ENCODE results near the gene FAM78B.

The FAM78B gene

DNA sequence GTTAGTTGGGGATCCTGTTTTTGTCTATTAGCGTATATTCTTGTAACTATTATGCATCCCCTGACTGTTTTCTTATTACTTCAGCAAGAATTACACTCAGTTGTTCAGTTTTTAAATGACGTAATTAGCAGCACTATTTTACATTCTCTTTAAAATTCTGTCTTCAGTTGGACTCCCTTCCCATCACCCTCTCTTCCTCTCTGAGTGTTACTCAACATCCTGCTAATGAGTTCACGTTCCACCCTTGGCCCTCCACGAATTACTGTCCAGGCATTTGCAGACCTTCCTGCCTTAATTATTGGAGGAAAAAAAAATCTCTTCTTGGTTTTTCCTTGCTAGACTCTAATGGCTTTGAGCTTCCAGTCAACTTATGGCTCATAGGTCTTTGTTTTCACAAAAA is 23.6 kb upstream of the FAM78B start:
- H3K4me3 ChIP-seq (ENCODE audit: low read depth, low read length): no peak overlapping the region
- DNase-seq (ENCODE audit: low read depth, low spot score): no peak
- in situ Hi-C loops (cut with HindIII; ENCODE audit: low sequenced_read_pairs): no loop called here
- no peak for TF ChIP-seq CTCF (IDR thresholded peaks at IDR 0.05; ENCODE audit: low read depth, low read length)

DNA sequence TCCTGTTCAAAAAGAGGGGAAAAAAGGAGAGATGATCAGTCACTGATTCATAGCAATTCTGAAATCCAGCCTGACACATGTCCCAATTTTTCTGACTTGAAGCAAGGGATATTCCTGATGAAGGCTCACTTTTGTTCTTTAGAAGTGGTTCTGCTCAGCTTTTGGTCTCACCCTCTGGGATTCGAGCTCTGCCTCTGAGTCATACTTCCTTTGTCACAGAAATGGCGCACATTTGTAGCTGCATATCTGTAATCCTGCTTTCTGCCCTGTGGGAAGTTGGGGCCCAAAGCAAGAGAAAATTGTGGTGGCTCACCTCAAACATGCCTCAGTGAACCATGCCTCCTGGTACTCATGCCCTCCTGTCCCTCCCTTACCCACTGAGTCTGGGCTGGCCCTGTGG is 22.3 kb upstream of the FAM78B start:
- in situ Hi-C loops (cut with HindIII; ENCODE audit: low sequenced_read_pairs): no loop called here
- DNase-seq (ENCODE audit: low read depth, low spot score): peak; percentile 6
- H3K4me3 ChIP-seq (ENCODE audit: low read depth, low read length): no peak overlapping the region
- no peak for TF ChIP-seq CTCF (IDR thresholded peaks at IDR 0.05; ENCODE audit: low read depth, low read length)

- TF ChIP-seq CTCF (IDR thresholded peaks at IDR 0.05; ENCODE audit: low read depth, low read length): no peak
- in situ Hi-C loops (cut with HindIII; ENCODE audit: low sequenced_read_pairs): no loop called here
- no peak for DNase-seq (ENCODE audit: low read depth, low spot score)
- H3K4me3 ChIP-seq (ENCODE audit: low read depth, low read length): no peak overlapping the region
These were observed 18.7 kb upstream of the FAM78B start for GRCh38 chr1:166185526-166185925.

GRCh38 chr1:166184897-166185296 is 18.1 kb upstream of the FAM78B start:
- H3K4me3 ChIP-seq (ENCODE audit: low read depth, low read length): no peak overlapping the region
- peak; percentile 82 for DNase-seq (ENCODE audit: low read depth, low spot score)
- in situ Hi-C loops (cut with HindIII; ENCODE audit: low sequenced_read_pairs): no loop called here
- no peak for TF ChIP-seq CTCF (IDR thresholded peaks at IDR 0.05; ENCODE audit: low read depth, low read length)

DNA sequence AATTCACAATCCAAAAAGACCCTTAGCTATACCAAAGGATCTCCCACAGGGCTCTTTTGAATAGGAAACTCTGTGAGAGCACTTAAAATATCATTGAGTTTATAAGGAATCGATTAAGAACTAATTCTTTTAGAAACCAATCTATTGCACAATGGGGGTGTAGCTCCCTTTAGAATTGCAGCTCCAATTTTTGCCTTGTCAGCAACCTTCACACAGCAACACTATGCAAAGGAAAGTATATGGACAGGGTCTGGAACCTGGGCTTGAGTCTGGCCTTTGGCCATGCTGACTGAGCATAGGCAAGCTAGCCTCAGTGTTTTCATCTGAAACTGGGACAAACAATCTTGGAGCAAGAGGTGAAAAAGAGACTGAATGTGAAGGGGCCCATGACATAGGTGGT is 17.2 kb upstream of the FAM78B start:
- in situ Hi-C loops (cut with HindIII; ENCODE audit: low sequenced_read_pairs): no loop called here
- TF ChIP-seq CTCF (IDR thresholded peaks at IDR 0.05; ENCODE audit: low read depth, low read length): no peak

DNA sequence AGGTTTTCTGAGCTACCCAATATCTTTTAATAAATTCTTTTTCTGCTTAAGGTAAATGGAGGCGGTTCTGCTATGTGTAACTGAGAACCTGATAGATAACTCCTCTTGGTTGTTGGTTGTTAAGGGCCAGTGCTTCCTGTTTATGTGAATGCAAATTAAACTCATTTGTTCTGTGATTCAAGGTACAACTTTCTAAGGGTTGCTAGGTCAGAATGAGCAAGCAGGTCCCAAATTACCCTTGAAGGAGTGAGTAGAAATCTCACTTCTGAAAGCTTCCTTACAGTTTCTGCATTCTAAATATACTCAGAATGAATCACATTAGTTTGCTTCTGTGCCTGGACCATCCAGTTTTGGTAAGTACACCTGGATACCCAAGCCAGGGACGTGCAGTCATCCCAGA is 15.5 kb upstream of the FAM78B start:
- in situ Hi-C loops (cut with HindIII; ENCODE audit: low sequenced_read_pairs): no loop called here
- no peak for TF ChIP-seq CTCF (IDR thresholded peaks at IDR 0.05; ENCODE audit: low read depth, low read length)
- no peak for DNase-seq (ENCODE audit: low read depth, low spot score)
- H3K4me3 ChIP-seq (ENCODE audit: low read depth, low read length): no peak overlapping the region

More for the DNA sequence above, 17.2 kb upstream of the FAM78B start:
- DNase-seq (ENCODE audit: low read depth, low spot score): no peak
- no peak overlapping the region for H3K4me3 ChIP-seq (ENCODE audit: low read depth, low read length)

- TF ChIP-seq CTCF (IDR thresholded peaks at IDR 0.05; ENCODE audit: low read depth, low read length): no peak
- no peak overlapping the region for H3K4me3 ChIP-seq (ENCODE audit: low read depth, low read length)
- DNase-seq (ENCODE audit: low read depth, low spot score): no peak
- in situ Hi-C loops (cut with HindIII; ENCODE audit: low sequenced_read_pairs): no loop called here
These were observed 9.6 kb upstream of the FAM78B start for GRCh38 chr1:166176416-166176815.

All from astrocyte of the spinal cord (primary cell).